CD14-positive monocyte (primary cell): Measurements from ENCODE around the gene PRICKLE1. TPM values are rescaled to one million over a fixed set of nuclear protein-coding genes. Genes with fewer than 3 reads are reported as not detected.

Experiments
- DNase-seq, 3 donors: peaks; one replicate each; pipeline ENCODE4 v3.0.0-alpha.2; 2011 to 2022
- H2AFZ ChIP-seq: 2 replicates; pipeline ENCODE4 v1.6.0; 2012; ENCODE audit warnings: mild to moderate bottlenecking, low read depth, low read length, inconsistent platforms; ENCODE audit not compliant: insufficient read depth, poor library complexity, severe bottlenecking
- H3K27ac ChIP-seq, 2 donors: 1 replicate in 1 of 2; 2 replicates in 1 of 2; pipeline ENCODE4 v1.5.1; 2012 to 2013; ENCODE audit warnings: low read length in 2 of 2, control low read depth in 1 of 2, inconsistent platforms in 1 of 2, low read depth in 1 of 2, mild to moderate bottlenecking in 1 of 2
- H3K27me3 ChIP-seq, 2 donors: one replicate each; pipeline versions ENCODE4 v1.6.0 to v1.6.1; 2011 to 2013; ENCODE audit warnings: low read length in 2 of 2; ENCODE audit not compliant: control insufficient read depth in 2 of 2, insufficient read depth in 2 of 2
- H3K36me3 ChIP-seq, 2 donors: replicated peaks in 1 of 2; 1 replicate in 1 of 2; 2 replicates in 1 of 2; pipeline versions ENCODE4 v1.5.1 to v1.6.1; 2012 to 2013; ENCODE audit warnings: low read length in 2 of 2, control low read depth in 1 of 2, inconsistent platforms in 1 of 2, mild to moderate bottlenecking in 1 of 2; ENCODE audit not compliant: insufficient read depth in 2 of 2, control insufficient read depth in 1 of 2
- H3K4me1 ChIP-seq, 2 donors: 1 replicate in 1 of 2; 2 replicates in 1 of 2; pipeline versions ENCODE4 v1.5.1 to v1.6.1; 2012 to 2013; ENCODE audit warnings: low read length in 2 of 2, control low read depth in 1 of 2, inconsistent platforms in 1 of 2, mild to moderate bottlenecking in 1 of 2, moderate library complexity in 1 of 2; ENCODE audit not compliant: insufficient read depth in 2 of 2, control insufficient read depth in 1 of 2
- H3K4me2 ChIP-seq: replicated peaks from 2 replicates; pipeline ENCODE3; 2012; ENCODE audit warnings: low read length, moderate library complexity, mild to moderate bottlenecking; ENCODE audit not compliant: poor library complexity, severe bottlenecking; ENCODE audit errors: extremely low read depth
- H3K4me3 ChIP-seq, 3 experiments: fragments of 200-600 bp in 1 of 3; sonication (generic) in 1 of 3; replicated peaks in 1 of 3; 1 replicate in 2 of 3; 2 replicates in 1 of 3; pipeline ENCODE4 v1.5.1; 2011 to 2013; ENCODE audit warnings: low read length in 3 of 3, mild to moderate bottlenecking in 3 of 3, control low read depth in 2 of 3, low read depth in 2 of 3, inconsistent platforms in 1 of 3, moderate library complexity in 1 of 3
- H3K79me2 ChIP-seq: 2 replicates; pipeline ENCODE4 v1.6.0; 2012; ENCODE audit warnings: mild to moderate bottlenecking, control low read depth, inconsistent platforms, low read length, moderate library complexity; ENCODE audit not compliant: insufficient read depth
- H3K9ac ChIP-seq: 2 replicates; pipeline ENCODE4 v1.6.0; 2017; ENCODE audit warnings: low read length, mild to moderate bottlenecking; ENCODE audit not compliant: insufficient read depth, poor library complexity, severe bottlenecking
- H3K9me3 ChIP-seq, 2 donors: replicated peaks in 1 of 2; 1 replicate in 1 of 2; 2 replicates in 1 of 2; pipeline versions ENCODE4 v1.5.1 to v1.6.1; 2012 to 2013; ENCODE audit warnings: low read length in 2 of 2, control low read depth in 1 of 2; ENCODE audit not compliant: control insufficient read depth in 1 of 2, insufficient read depth in 1 of 2
- H4K20me1 ChIP-seq: 2 replicates; pipeline ENCODE4 v1.6.0; 2012; ENCODE audit warnings: mild to moderate bottlenecking, low read length, control low read depth, moderate library complexity; ENCODE audit not compliant: insufficient read depth
- H3K27ac Mint-ChIP-seq, 7 donors: one replicate each; pipeline ENCODE4 v1.8.0; 2020; ENCODE audit warnings: mild to moderate bottlenecking in 7 of 7, mixed read lengths in 7 of 7, moderate library complexity in 6 of 7, inconsistent platforms in 2 of 7
- H3K27me3 Mint-ChIP-seq, 3 donors: one replicate each; pipeline ENCODE4 v1.8.0; 2021 to 2022; ENCODE audit warnings: low read depth in 3 of 3, mild to moderate bottlenecking in 3 of 3, mixed read lengths in 3 of 3, moderate library complexity in 3 of 3, inconsistent platforms in 1 of 3
- H3K36me3 Mint-ChIP-seq, 2 donors: one replicate each; pipeline ENCODE4 v1.8.0; 2020; ENCODE audit warnings: mixed read lengths in 2 of 2, inconsistent platforms in 1 of 2, mild to moderate bottlenecking in 1 of 2
- H3K4me1 Mint-ChIP-seq: one replicate; pipeline ENCODE4 v1.8.0; 2020; ENCODE audit warnings: mild to moderate bottlenecking, mixed read lengths
- H3K4me3 Mint-ChIP-seq, 2 donors: one replicate each; pipeline ENCODE4 v1.8.0; 2020; ENCODE audit warnings: mild to moderate bottlenecking in 2 of 2, mixed read lengths in 2 of 2, moderate library complexity in 1 of 2
- H3K9me3 Mint-ChIP-seq, 7 donors: one replicate each; pipeline ENCODE4 v1.8.0; 2020 to 2022; ENCODE audit warnings: mixed read lengths in 7 of 7, mild to moderate bottlenecking in 6 of 7, moderate library complexity in 6 of 7, inconsistent platforms in 2 of 7
- WGBS: methylation state at CpG from one replicate; pipeline ENCODE4 v1.1.5; 2013; ENCODE audit warnings: missing lambda C conversion rate; ENCODE audit not compliant: insufficient coverage; 5-methylcytosine and 5-hydroxymethylcytosine counted together
- intact Hi-C, 2 donors: fragments of 100-400 bp; cut with micrococcal nuclease; formaldehyde crosslinking; loops; one replicate each; pipeline versions ENCODE4 v1.15.0 to v1.15.1; 2023
- polyA plus RNA-seq, 3 donors: library from polyadenylated mRNA; depleted of rRNA in 1 of 3; unstranded in 2 of 3; stranded (reverse) in 1 of 3; fragments of 300-500 nt in 2 of 3; fragments of >200 nt in 1 of 3; fragmentation: Illumina TruSeq in 2 of 3; gene quantifications; 1 replicate in 2 of 3; 2 replicates in 1 of 3; pipeline ENCODE4 v1.2.3, GENCODE V29; 2012 to 2021
- TF ChIP-seq, protein P1 (sequence below): fragments of 200-600 bp; IDR thresholded peaks from one replicate; pipeline ENCODE4 v1.8.0; 2022; ENCODE audit warnings: antibody characterized with exemption, mild to moderate bottlenecking

PRICKLE1 gene
- polyA plus RNA-seq, 3 donors: 1.3 to 5.1 (median 2.6) TPM

DNA sequence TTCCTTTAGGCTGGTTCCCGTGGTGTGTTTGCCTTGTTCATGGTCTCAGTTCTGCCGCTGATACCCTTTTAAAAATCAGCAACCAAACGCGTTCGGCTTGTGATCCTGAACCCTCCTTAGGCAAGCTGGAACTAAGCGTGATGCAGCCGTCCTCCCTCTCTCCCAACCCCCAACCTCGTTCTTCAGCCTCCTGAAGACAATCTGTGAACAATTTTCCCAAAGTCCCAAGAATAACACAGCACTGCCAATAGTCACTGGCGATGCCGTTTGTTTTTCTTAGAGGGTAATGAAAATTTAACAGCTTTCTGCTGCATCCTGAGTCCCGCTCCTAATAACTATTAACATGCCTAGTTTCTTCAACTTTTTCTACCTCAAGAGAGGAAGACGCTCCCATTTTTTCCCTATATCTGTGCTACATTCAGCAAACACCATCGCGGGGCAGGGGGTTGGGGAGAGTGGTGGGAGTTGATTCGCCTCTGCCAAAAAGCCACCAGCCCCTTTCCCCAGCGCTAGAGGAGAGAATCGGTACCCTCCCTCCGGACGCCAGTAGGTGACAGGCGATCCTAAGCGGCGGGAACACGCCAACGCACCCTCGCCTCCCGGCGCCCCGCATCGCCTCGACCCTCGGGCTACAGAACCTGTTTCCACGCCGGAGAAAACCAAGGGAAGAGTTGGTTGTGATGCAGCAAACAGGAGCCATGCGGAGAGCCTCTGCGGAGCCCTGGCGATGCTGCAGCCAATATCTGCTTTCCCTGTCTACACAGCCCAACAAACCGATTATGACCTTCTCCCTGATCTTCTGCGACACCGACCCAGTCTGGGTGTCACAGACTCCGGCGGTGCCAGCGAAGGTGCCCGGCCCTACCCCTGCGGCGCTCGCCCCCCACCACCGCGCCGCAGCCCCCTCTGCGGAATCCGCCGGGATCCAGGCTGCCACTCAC lies 752 bp downstream of the PRICKLE1 start:
- peak overlapping the region; percentile 95 for H3K4me2 ChIP-seq

More for the DNA sequence above, 752 bp downstream of the PRICKLE1 start:
- peaks cover 38 to 71% of the 10 kb centered on the region in 2 donors for H3K27me3 ChIP-seq
- 7% methylated on average over 39 of the region's 52 CpGs for WGBS
- peak overlapping the region; percentile 59 for H3K9ac ChIP-seq
- peaks cover 4% of the 10 kb centered on the region for H4K20me1 ChIP-seq
- TF ChIP-seq, protein P1, sequence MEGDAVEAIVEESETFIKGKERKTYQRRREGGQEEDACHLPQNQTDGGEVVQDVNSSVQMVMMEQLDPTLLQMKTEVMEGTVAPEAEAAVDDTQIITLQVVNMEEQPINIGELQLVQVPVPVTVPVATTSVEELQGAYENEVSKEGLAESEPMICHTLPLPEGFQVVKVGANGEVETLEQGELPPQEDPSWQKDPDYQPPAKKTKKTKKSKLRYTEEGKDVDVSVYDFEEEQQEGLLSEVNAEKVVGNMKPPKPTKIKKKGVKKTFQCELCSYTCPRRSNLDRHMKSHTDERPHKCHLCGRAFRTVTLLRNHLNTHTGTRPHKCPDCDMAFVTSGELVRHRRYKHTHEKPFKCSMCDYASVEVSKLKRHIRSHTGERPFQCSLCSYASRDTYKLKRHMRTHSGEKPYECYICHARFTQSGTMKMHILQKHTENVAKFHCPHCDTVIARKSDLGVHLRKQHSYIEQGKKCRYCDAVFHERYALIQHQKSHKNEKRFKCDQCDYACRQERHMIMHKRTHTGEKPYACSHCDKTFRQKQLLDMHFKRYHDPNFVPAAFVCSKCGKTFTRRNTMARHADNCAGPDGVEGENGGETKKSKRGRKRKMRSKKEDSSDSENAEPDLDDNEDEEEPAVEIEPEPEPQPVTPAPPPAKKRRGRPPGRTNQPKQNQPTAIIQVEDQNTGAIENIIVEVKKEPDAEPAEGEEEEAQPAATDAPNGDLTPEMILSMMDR: no peak
- no peaks in the 10 kb centered on the region for H3K36me3 ChIP-seq
- H3K27ac Mint-ChIP-seq: peak overlapping the region in 2 of 7 donors; percentile 9 to 11
- peak overlapping the region; percentile 79 to 90 for H3K4me3 Mint-ChIP-seq
- H3K27me3 Mint-ChIP-seq: peaks cover 53 to 66% (median 59%) of the 10 kb centered on the region in 3 donors
- H3K9me3 Mint-ChIP-seq: peaks cover 0 to 15% (median 3%) of the 10 kb centered on the region in 7 donors
- peaks cover 25 to 41% of the 10 kb centered on the region in 2 donors for H3K4me1 ChIP-seq
- no peak overlapping the region for H3K27ac ChIP-seq
- peaks cover 35% of the 10 kb centered on the region for H3K4me1 Mint-ChIP-seq
- H2AFZ ChIP-seq: peak overlapping the region; percentile 86
- peaks cover 6% of the 10 kb centered on the region in 2 donors for H3K36me3 Mint-ChIP-seq
- DNase-seq: peak in 2 of 3 donors; percentile 2 to 6
- H3K4me3 ChIP-seq: peak overlapping the region; percentile 38 to 84 (median 54)
- intact Hi-C loops: no loop called here
- no peaks in the 10 kb centered on the region for H3K79me2 ChIP-seq
- no peaks in the 10 kb centered on the region for H3K9me3 ChIP-seq
